DOHH2 (cell line): ENCODE measurements around the gene CDH22.

Experiments used
- H3F3A ChIP-seq: fragments of 200-600 bp; sonication (generic), shearing (Covaris generic); 2 replicates; pipeline ENCODE4 v1.6.0; 2016; ENCODE audit warnings: antibody characterized with exemption, mild to moderate bottlenecking; ENCODE audit not compliant: control insufficient read depth, insufficient read depth
- H3K27ac ChIP-seq: fragments of 200-600 bp; sonication (generic); 2 replicates; pipeline ENCODE4 v1.5.1; 2014; ENCODE audit warnings: low read depth, mild to moderate bottlenecking, low read length, moderate library complexity
- H3K27me3 ChIP-seq: fragments of 200-600 bp; sonication (generic); 2 replicates; pipeline ENCODE4 v1.6.1; 2014; ENCODE audit warnings: mild to moderate bottlenecking, low read length, mixed read lengths; ENCODE audit not compliant: control insufficient read depth
- H3K36me3 ChIP-seq: fragments of 200-600 bp; sonication (generic); 2 replicates; pipeline ENCODE4 v1.6.1; 2014; ENCODE audit warnings: mild to moderate bottlenecking, low read length, moderate library complexity, mixed read lengths; ENCODE audit not compliant: control insufficient read depth
- H3K4me1 ChIP-seq: fragments of 200-600 bp; sonication (generic); 2 replicates; pipeline ENCODE4 v1.6.1; 2014; ENCODE audit warnings: mild to moderate bottlenecking, low read length, mixed read lengths; ENCODE audit not compliant: control insufficient read depth
- H3K4me2 ChIP-seq: fragments of 200-600 bp; sonication (generic); 2 replicates; pipeline ENCODE4 v1.6.0; 2014; ENCODE audit warnings: mild to moderate bottlenecking, low read length, moderate library complexity
- H3K4me3 ChIP-seq: fragments of 200-600 bp; sonication (generic); 2 replicates; pipeline ENCODE4 v1.5.1; 2014; ENCODE audit warnings: mild to moderate bottlenecking, low read length, mixed read lengths
- H3K79me2 ChIP-seq: fragments of 200-600 bp; sonication (generic); 2 replicates; pipeline ENCODE4 v1.6.1; 2014; ENCODE audit warnings: mild to moderate bottlenecking, low read length, mixed read lengths; ENCODE audit not compliant: control insufficient read depth
- H3K9me2 ChIP-seq: fragments of 200-600 bp; sonication (generic); replicated peaks from 2 replicates; pipeline ENCODE4 v1.6.1; 2014; ENCODE audit warnings: mild to moderate bottlenecking, low read length, mixed read lengths; ENCODE audit not compliant: control insufficient read depth
- H3K9me3 ChIP-seq: fragments of 200-600 bp; sonication (generic); 2 replicates; pipeline ENCODE4 v1.6.1; 2014; ENCODE audit warnings: antibody characterized with exemption, low read length, mixed read lengths; ENCODE audit not compliant: control insufficient read depth, insufficient read depth
- H4K20me1 ChIP-seq: fragments of 200-600 bp; sonication (generic); 2 replicates; pipeline ENCODE4 v1.6.0; 2014; ENCODE audit warnings: low read depth, mild to moderate bottlenecking, antibody characterized with exemption, low read length, moderate library complexity; ENCODE audit not compliant: control insufficient read depth, insufficient read depth
- CTCF ChIP-seq: fragments of 200-600 bp; sonication (generic); IDR thresholded peaks from one replicate; pipeline ENCODE4 v1.5.1; 2014; ENCODE audit warnings: antibody characterized with exemption, mild to moderate bottlenecking, low read depth, low read length; ENCODE audit not compliant: poor library complexity, severe bottlenecking
- EZH2phosphoT487 ChIP-seq: fragments of 200-600 bp; sonication (generic); IDR thresholded peaks from 2 replicates; pipeline ENCODE4 v1.6.1; 2017; ENCODE audit warnings: borderline replicate concordance, mild to moderate bottlenecking, antibody characterized with exemption, low read length, moderate library complexity, mixed read lengths

Gene CDH22

GRCh38 chr20:46191611-46192010 lies 116.7 kb downstream of the CDH22 start:
- H3F3A ChIP-seq: no peaks in the 10 kb centered on the region
- no peaks in the 10 kb centered on the region for H3K36me3 ChIP-seq
- H3K79me2 ChIP-seq: no peaks in the 10 kb centered on the region
- H3K9me2 ChIP-seq: no peaks in the 10 kb centered on the region
- H3K4me2 ChIP-seq: no peak overlapping the region
- TF ChIP-seq EZH2phosphoT487 (no peak), CTCF (no peak)
- no peak overlapping the region for H3K27ac ChIP-seq
- H4K20me1 ChIP-seq: no peaks in the 10 kb centered on the region
- no peak overlapping the region for H3K4me3 ChIP-seq
- no peaks in the 10 kb centered on the region for H3K4me1 ChIP-seq
- no peaks in the 10 kb centered on the region for H3K27me3 ChIP-seq
- no peaks in the 10 kb centered on the region for H3K9me3 ChIP-seq

- TF ChIP-seq EZH2phosphoT487 (no peak), CTCF (no peak)
Observed at GRCh38 chr20:46191168-46191540, 117.1 kb downstream of the CDH22 start.

GRCh38 chr20:46190478-46191167 lies 117.7 kb downstream of the CDH22 start:
- Histone ChIP-seq H3F3A (no peaks in the 10 kb centered on the region), H3K9me3 (no peaks in the 10 kb centered on the region), H3K4me1 (no peaks in the 10 kb centered on the region), H4K20me1 (no peaks in the 10 kb centered on the region), H3K4me3 (no peak overlapping the region), H3K27ac (no peak overlapping the region), H3K27me3 (no peaks in the 10 kb centered on the region), H3K79me2 (no peaks in the 10 kb centered on the region), H3K36me3 (no peaks in the 10 kb centered on the region), H3K9me2 (no peaks in the 10 kb centered on the region), H3K4me2 (no peak overlapping the region)
- no peak for TF ChIP-seq EZH2phosphoT487
- no peak for TF ChIP-seq CTCF

More at GRCh38 chr20:46191168-46191540, 117.1 kb downstream of the CDH22 start:
- Histone ChIP-seq H4K20me1 (no peaks in the 10 kb centered on the region), H3K27me3 (no peaks in the 10 kb centered on the region), H3K4me1 (no peaks in the 10 kb centered on the region), H3K9me3 (no peaks in the 10 kb centered on the region), H3K9me2 (no peaks in the 10 kb centered on the region), H3K4me3 (no peak overlapping the region), H3F3A (no peaks in the 10 kb centered on the region), H3K36me3 (no peaks in the 10 kb centered on the region), H3K27ac (no peak overlapping the region), H3K79me2 (no peaks in the 10 kb centered on the region), H3K4me2 (no peak overlapping the region)
